Activated naive CD8-positive, alpha-beta T cell treated with anti-CD3 and anti-CD28 coated beads for 36 hours (primary cell): ENCODE results near the gene REEP6. TPM values are rescaled to one million over a fixed set of nuclear protein-coding genes. Genes with fewer than 3 reads are reported as not detected.
A peak's percentile ranks its signal among the peaks of the same experiment; 100 is the strongest.
"Not testable (repeated sequence)": the region's sequence is repeated elsewhere in the genome, so short reads cannot be mapped to it uniquely, and the experiment has no call there.

Experiments
- DNase-seq: peaks from one replicate; pipeline ENCODE4 v3.0.0; 2021
- H3K27ac Mint-ChIP-seq: one replicate; pipeline ENCODE4 v1.8.0; 2022; ENCODE audit warnings: mild to moderate bottlenecking, moderate library complexity, mixed read lengths
- H3K27me3 Mint-ChIP-seq: one replicate; pipeline ENCODE4 v1.8.0; 2022; ENCODE audit warnings: mild to moderate bottlenecking, mixed read lengths
- H3K36me3 Mint-ChIP-seq: one replicate; pipeline ENCODE4 v1.8.0; 2021; ENCODE audit warnings: mild to moderate bottlenecking, mixed read lengths
- H3K4me1 Mint-ChIP-seq: one replicate; pipeline ENCODE4 v1.8.0; 2021; ENCODE audit warnings: mixed read lengths
- H3K4me3 Mint-ChIP-seq: one replicate; pipeline ENCODE4 v1.8.0; 2022; ENCODE audit warnings: mild to moderate bottlenecking, moderate library complexity, mixed read lengths
- H3K9me3 Mint-ChIP-seq: one replicate; pipeline ENCODE4 v1.8.0; 2022; ENCODE audit warnings: mixed read lengths
- total RNA-seq, 2 experiments: library from RNA; stranded (reverse); gene quantifications; one replicate each; pipeline ENCODE4 v1.2.3, GENCODE V29; 2021

The REEP6 gene
- total RNA-seq, 2 experiments from 2014 or later: 1.3 to 1.8 TPM

DNA sequence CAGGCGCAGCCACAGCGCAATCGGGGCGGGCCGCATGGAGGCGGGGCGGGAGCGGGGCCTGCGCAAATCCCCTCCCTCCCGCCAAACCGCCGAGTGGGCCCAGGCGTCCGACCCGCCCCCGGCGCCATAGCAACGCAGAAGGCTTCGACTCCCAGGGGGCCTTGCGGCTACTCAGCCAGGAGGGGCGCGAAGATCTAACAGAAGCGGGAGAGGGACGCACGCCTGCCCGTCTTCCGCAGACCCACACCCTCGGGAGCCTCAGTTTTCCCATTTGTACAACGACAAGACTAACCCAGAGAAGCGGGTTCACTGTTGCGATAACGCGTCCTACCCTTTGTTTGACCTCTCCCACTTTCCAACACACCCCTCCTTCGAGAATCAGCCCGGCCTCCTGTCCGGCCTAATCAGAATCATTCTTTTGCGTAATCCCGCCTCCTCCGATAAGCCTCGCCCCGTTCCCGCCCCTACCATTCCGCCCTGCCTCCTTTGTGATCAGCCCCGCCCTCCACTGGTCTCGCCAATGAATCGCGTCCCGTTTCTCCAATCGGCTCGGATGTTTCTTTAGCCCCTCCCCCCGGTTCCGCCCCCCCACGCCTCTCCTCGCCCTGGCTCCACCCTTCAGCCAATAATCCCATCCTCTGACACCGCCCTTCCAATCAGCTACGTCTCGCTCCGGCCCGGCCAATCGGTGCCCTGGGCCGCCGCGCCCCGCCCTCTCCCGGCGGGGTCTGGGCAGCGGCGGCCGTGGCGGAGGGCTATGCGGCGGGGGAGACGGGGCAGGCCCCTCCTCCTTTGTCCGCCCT, 469 bp upstream of the REEP6 start, which contains the start of gene PCSK4:
PCSK4 (minus strand) TSS at position 40 of the 803 bp plus-strand sequence; CDS start at position 36, 4 bp downstream.
- Mint-ChIP-seq H3K4me3 (peak within 1 kb of the TSS; percentile 76), H3K9me3 (no peaks in the 10 kb centered on the region), H3K27ac (peak within 1 kb of the TSS; percentile 57), H3K27me3 (peaks cover 4% of the 10 kb centered on the region), H3K36me3 (no peaks in the 10 kb centered on the region), H3K4me1 (peaks cover 9% of the 10 kb centered on the region)
- DNase-seq: peak; percentile 94

DNA sequence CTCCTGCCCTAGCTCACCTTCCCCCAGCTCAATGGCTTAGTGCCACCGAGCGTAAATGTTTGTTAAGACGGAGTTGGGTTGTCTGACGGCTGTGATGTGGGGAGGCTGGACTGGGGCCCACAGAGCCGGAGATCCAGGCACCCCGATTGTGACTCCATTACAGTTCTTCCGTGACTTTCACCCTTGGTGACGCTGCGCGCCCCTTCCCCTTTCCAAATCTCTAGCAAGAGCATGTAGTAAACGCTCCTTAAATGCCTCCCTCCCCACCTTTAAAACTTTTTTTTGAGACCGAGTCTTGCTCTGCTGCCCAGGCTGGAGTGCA, 829 bp downstream of the REEP6 start:
- H3K27me3 Mint-ChIP-seq: peaks cover 4% of the 10 kb centered on the region
- H3K4me3 Mint-ChIP-seq: peak overlapping the region; percentile 61
- no peak for DNase-seq
- no peaks in the 10 kb centered on the region for H3K9me3 Mint-ChIP-seq
- H3K36me3 Mint-ChIP-seq: no peaks in the 10 kb centered on the region
- H3K4me1 Mint-ChIP-seq: peaks cover 9% of the 10 kb centered on the region
- no peak overlapping the region for H3K27ac Mint-ChIP-seq

DNA sequence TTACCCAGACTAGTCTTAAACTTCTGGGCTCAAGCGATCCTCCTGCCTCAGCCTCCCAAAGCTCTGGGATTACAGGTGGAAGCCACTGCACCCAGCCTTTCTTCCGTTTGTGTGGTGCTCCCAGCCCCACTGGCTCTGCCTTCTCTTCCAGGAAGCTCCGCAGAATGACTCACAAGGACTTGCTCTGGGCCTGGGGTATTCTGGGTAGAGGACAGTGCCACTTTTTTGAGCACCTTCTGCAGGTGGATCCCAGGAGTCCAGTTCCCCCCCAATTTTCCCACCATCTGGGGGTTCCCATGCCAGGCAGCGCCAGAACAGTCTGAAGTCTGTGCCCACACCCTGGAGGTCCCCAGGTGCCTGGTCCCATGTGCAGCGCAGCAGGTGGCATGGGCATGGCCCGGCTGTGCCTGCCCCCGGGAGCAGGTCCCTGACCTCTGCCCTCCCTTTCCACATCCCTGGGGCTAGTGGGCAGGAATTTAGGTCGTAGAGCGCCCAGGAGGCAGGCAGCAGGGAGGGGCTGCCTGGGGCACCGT, 1.6 kb downstream of the REEP6 start:
- DNase-seq: no peak
- no peak overlapping the region for H3K4me3 Mint-ChIP-seq
- H3K27ac Mint-ChIP-seq: no peak overlapping the region
- H3K36me3 Mint-ChIP-seq: no peaks in the 10 kb centered on the region
- H3K9me3 Mint-ChIP-seq: no peaks in the 10 kb centered on the region
- peaks cover 4% of the 10 kb centered on the region for H3K27me3 Mint-ChIP-seq
- H3K4me1 Mint-ChIP-seq: peaks cover 9% of the 10 kb centered on the region

DNA sequence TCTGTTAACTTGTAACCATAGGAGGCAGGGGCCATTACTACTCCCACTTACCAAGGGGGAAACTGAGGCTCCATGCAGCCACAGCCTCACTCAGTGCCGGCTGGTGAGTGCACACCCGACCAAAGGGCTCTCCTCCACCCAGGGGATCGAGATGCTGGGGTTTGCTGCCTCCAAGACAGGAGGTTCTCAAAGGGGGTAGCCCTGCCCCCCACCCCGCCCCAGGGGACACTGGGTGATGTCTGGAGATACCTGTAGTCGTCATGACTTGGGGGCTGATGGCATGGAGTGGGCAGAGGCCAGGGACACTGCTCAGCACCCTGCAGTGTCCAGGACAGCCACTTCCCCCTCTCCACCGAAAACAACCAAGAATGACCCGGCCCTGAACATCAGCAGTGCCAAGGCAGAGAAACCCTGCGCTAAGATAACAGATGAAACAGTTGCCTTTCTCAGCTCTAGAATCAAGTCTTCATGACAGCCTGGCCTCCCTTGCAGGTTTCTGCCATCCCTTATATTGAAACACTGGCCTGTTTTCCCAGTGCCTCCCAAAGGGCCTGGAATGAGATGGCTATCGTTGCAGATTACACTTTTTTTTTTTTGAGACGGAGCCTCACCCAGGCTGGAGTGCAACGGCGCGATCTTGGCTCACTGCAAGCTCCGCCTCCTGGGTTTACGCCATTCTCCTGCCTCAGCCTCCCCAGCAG, 3.3 kb downstream of the REEP6 start:
- Mint-ChIP-seq H3K9me3 (no peaks in the 10 kb centered on the region), H3K27ac (no peak overlapping the region), H3K4me1 (peaks cover 9% of the 10 kb centered on the region), H3K36me3 (no peaks in the 10 kb centered on the region), H3K4me3 (no peak overlapping the region), H3K27me3 (peaks cover 4% of the 10 kb centered on the region)
- no peak for DNase-seq

DNA sequence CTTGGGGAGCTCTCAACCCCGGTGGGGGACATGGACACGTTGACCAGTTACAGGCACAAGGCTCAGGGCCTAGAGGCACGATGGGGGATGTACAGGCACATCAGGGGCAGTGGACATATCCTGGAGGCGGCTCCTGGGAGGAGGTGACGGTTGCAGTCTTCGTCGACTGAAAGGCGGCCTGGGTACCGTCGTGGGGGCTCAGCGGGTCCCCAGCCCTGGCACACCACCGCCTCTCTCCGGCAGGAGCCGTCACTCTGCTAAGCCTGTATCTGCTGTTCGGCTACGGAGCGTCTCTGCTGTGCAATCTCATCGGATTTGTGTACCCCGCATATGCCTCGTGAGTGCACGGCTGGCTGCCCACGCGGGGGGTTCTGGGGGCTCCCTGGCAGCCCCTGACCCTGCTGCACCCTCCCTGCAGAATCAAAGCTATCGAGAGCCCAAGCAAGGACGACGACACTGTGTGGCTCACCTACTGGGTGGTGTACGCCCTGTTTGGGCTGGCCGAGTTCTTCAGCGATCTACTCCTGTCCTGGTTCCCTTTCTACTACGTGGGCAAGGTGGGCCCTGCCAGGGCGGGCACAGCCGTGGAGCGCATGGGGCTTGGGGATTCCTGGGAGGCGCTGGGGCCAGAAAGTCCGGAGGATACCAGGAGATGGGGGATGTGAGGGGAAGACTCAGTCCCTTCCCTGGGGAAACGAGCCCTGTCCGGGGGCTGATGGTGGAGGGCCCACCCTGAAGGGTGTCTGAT, 4.2 kb downstream of the REEP6 start:
- peaks cover 4% of the 10 kb centered on the region for H3K27me3 Mint-ChIP-seq
- H3K4me1 Mint-ChIP-seq: peaks cover 5% of the 10 kb centered on the region
- no peak for DNase-seq
- H3K4me3 Mint-ChIP-seq: no peak overlapping the region
- H3K9me3 Mint-ChIP-seq: no peaks in the 10 kb centered on the region
- no peaks in the 10 kb centered on the region for H3K36me3 Mint-ChIP-seq
- H3K27ac Mint-ChIP-seq: no peak overlapping the region

DNA sequence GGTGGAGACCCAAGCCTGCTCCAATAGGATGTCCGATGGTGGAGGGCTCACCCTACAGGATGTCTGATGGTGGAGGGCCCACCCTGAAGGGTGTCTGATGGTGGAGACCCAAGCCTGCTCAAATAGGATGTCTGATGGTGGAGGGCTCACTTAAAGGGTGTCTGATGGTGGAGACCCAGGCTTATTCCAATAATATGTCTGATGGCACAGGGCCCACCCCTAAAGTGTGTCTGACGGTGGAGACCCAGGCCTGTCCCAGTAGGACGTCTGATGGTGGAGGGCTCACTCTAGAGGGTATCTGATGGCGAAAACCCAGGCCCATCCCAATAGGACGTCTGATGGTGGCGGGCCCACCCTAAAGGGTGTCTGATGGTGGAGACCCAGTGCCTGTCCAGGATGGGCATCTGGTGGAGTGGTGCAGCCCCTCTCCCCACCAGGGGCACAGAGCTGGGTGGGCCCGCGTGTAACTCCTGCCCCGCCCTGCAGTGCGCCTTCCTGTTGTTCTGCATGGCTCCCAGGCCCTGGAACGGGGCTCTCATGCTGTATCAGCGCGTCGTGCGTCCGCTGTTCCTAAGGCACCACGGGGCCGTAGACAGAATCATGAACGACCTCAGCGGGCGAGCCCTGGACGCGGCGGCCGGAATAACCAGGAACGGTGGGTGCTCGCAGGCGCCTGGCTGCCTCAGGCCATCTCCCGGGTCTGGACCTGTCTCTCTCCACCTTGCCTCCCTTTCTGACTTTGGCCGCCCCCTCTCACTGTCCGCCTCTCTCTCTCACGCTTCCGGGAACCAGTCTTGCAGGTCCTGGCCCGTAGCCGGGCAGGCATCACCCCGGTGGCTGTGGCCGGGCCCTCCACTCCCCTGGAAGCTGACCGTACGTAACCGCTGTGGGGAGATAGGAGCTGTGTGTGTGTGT, 5.1 kb downstream of the REEP6 start:
- peaks cover 5% of the 10 kb centered on the region for H3K4me1 Mint-ChIP-seq
- no peaks in the 10 kb centered on the region for H3K9me3 Mint-ChIP-seq
- DNase-seq: no peak
- peaks cover 4% of the 10 kb centered on the region for H3K27me3 Mint-ChIP-seq
- H3K36me3 Mint-ChIP-seq: no peaks in the 10 kb centered on the region
- H3K27ac Mint-ChIP-seq: no peak overlapping the region
- H3K4me3 Mint-ChIP-seq: no peak overlapping the region

DNA sequence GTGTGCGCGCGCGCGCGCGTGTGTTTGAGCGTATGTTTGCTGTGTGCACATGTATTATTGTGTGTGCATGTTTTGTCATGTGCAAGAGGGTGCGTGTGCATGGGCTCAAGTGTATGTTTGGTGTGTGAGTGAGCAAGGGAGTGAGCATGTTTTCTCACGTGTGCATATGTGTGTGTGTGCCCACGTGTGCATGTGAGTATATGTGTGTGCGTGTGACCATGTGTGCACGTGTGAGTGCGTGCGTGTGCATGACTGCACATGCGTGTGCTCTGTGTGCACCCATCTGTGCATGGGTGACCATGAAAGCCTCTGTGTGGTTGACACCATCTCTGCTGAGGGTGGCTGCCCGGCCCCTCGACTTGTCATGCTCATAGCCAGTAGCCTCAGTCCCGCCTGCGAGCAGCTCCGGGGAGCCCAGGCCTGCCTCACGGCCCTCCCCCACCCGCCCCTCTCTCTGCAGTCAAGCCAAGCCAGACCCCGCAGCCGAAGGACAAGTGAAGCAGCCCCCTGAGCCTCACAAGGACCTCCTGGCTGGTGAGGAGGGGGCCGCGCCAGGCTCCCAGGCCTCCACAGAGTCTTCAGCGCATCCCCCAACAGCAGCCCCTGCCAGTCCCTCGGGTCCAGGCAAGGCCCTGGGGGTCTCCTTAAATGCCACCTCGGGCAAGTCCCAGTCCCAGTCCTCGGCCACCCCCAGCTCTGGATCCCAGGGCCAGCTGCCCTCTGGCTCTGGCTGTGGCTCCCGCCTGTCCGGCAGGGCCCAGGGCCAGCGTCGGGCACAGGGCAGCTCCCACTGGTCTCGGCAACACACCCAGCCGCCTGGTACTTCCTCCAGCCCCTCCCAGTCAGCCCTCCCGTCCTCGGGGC, 6.0 kb downstream of the REEP6 start:
- H3K9me3 Mint-ChIP-seq: no peaks in the 10 kb centered on the region
- no peaks in the 10 kb centered on the region for H3K27me3 Mint-ChIP-seq
- peaks cover under 1% of the 10 kb centered on the region for H3K4me1 Mint-ChIP-seq
- no peaks in the 10 kb centered on the region for H3K36me3 Mint-ChIP-seq
- no peak overlapping the region for H3K4me3 Mint-ChIP-seq
- no peak for DNase-seq
- H3K27ac Mint-ChIP-seq: no peak overlapping the region

DNA sequence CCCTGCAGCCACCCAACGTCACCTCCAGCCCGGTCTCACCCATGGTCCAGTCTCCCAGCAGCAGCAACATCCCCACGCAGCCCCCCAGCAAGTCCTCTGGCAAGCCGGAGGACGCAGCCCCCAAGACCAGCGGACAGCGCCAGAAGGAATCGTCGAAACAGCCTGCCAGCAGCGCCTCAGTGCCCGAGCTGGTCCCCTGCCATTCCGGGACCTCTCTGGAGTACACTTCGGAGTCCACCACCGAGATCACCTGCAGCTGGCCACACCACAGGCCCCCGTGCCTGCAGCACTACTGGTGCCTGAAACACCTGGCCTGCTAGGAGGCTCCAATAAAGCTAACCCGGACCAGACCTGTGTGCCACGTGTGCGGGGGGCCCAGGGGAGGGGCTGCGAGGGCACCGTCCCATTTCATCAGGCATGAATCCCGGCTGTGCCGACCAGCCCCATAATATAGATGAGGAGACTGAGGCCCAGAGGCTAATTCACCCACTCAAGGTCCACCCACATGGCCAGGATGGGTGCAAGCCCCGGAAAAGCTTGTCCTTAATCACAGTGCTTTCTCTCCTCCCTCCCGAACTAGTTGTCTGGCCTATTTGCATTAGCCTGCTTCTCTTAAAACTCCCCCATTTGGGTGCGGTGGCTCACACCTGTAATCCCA, 6.7 kb downstream of the REEP6 start:
- peaks cover 2% of the 10 kb centered on the region for H3K27me3 Mint-ChIP-seq
- H3K4me1 Mint-ChIP-seq: peaks cover 2% of the 10 kb centered on the region
- no peaks in the 10 kb centered on the region for H3K9me3 Mint-ChIP-seq
- no peak overlapping the region for H3K4me3 Mint-ChIP-seq
- H3K27ac Mint-ChIP-seq: no peak overlapping the region
- DNase-seq: no peak
- H3K36me3 Mint-ChIP-seq: no peaks in the 10 kb centered on the region

DNA sequence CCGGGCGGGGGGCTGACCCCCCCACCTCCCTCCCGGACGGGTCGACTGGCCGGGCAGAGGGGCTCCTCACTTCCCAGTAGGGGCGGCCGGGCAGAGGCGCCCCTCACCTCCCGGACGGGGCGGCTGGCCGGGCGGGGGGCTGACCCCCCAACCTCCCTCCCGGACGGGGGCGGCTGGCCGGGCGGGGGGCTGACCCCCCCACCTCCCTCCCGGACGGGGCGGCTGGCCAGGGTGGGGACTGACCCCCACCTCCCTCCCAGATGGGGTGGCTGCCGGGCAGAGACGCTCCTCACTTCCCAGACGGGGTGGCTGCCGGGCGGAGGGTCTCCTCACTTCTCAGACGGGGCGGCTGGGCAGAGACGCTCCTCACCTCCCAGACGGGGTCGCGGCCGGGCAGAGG, 8.2 kb downstream of the REEP6 start:
- H3K4me1 Mint-ChIP-seq, H3K27ac Mint-ChIP-seq, H3K9me3 Mint-ChIP-seq, DNase-seq, H3K36me3 Mint-ChIP-seq, H3K4me3 Mint-ChIP-seq: not testable (repeated sequence)
- H3K27me3 Mint-ChIP-seq: peaks cover 15% of the 10 kb centered on the region

DNA sequence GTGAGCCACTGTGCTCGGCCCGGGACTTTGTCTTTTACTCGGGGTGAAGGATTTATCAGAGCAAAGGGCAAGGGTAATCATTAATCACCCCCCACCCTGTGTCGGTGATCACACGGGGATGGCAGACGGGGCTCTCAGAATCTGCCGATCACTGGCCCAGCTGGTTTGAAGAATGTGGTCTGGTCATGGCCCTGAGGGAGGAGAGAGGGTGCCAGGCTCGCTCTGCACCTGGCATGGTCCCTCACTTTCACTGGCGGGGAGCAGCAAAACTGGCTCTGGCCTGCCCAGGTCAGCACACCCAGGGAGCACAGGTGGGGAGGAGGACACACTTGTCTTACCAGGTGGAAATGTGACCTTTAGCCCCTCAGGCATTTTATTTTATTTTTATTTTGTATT, 10.2 kb downstream of the REEP6 start:
- no peaks in the 10 kb centered on the region for H3K9me3 Mint-ChIP-seq
- DNase-seq: no peak
- H3K4me1 Mint-ChIP-seq: peaks cover 5% of the 10 kb centered on the region
- H3K27me3 Mint-ChIP-seq: peaks cover 29% of the 10 kb centered on the region
- peak overlapping the region; percentile 34 for H3K27ac Mint-ChIP-seq
- H3K36me3 Mint-ChIP-seq: no peaks in the 10 kb centered on the region
- no peak overlapping the region for H3K4me3 Mint-ChIP-seq

DNA sequence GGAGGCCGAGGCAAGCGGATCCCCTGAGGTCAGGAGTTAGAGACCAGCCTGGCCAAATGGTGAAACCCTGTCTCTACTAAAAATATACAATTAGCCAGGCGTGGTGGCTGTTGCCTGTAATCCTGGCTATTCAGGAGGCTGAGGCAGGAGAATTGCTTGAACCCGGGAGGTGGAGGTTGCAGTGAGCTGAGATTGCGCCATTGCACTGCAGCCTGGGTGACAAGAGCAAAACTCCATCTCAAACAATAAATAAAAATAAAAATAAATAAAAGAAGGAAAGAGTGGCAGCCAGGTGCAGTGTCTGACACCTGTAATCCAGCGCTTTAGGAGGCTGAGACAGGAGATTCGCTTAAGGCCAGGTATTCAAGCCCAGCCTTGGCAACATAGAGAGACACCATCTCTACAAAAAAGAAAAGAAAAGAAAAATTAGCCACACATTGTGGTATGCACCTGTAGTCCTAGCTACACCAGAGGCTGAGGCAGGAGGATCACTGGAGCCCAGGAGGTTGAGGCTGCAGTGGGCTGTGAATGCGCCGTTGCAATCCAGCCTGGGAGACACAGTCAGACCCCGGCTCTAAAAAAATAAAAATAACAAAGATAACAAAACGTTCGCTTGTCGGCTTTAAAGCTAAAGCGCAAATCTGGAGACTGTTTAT, 11.6 kb downstream of the REEP6 start:
- Mint-ChIP-seq H3K4me1 (peaks cover 6% of the 10 kb centered on the region), H3K4me3 (no peak overlapping the region), H3K36me3 (no peaks in the 10 kb centered on the region), H3K9me3 (no peaks in the 10 kb centered on the region), H3K27ac (no peak overlapping the region), H3K27me3 (peaks cover 32% of the 10 kb centered on the region)
- DNase-seq: no peak

DNA sequence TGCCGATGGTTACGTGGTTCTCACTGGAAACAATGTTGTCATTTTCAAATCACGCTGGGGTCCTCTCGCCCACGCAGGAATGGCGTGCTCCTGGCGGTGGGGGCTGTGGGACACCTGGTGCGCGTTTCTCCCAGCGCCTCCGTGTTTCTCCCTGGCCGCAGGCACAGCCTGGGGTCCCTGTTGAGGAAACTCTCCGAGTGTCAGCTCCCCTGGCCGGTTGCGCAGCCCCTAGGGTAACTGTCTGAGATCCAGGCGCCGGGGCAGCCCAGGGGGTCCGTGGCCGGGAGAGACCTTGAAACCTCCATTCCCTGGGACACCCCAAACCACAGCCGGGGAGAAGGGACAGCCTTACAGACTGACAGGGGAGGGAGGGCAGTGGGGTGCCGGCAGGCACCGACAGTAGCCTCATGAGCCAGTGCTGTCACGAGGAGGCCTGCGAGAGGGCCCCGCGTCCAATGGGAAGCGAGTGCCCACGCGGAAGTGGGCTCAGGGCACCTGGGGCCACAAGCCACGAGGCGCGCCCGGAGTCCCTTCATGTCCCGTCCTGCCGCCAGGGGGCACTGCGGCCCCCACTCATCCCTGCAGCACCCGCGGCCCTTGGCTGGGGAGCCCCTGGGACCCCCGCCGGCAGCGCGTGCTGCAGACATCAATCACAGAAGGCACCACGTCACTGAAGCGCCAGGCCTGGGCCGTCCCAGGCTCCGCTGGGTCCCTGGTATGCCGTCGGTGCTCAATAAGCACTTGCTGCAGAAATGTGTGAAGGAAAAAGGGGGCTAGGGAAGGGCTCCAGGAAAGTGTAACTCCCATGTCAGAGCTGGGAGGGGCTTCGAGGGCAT, 12.3 kb downstream of the REEP6 start:
- no peak overlapping the region for H3K4me3 Mint-ChIP-seq
- H3K27ac Mint-ChIP-seq: no peak overlapping the region
- H3K9me3 Mint-ChIP-seq: no peaks in the 10 kb centered on the region
- peaks cover 37% of the 10 kb centered on the region for H3K27me3 Mint-ChIP-seq
- no peaks in the 10 kb centered on the region for H3K36me3 Mint-ChIP-seq
- DNase-seq: peak; percentile 76
- peaks cover 10% of the 10 kb centered on the region for H3K4me1 Mint-ChIP-seq
